GM12878 (cell line): ENCODE results near the gene BTNL9. TPM values are rescaled to one million over a fixed set of nuclear protein-coding genes. Genes with fewer than 3 reads are reported as not detected.

Experiments used
- ATAC-seq: fragments of 200-7000 bp; cut with Tn5 transposase; 3 replicates; pipeline ENCODE4 v1.9.1; 2020; ENCODE audit warnings: mild to moderate bottlenecking, moderate library complexity
- BruUV-seq: library from RNA; stranded (reverse); fragments of 400-500 nt; replicated peaks from 2 replicates; lab custom pipeline; 2021; lab: Mats Ljungman, UMichigan
- CTCF ChIA-PET: fragments of 300-600 bp; sonication (Branson Sonifier 250); formaldehyde crosslinking; extraction: SDS; loops from one replicate; lab custom pipeline; 2021; ENCODE audit warnings: inconsistent platforms; lab: Yijun Ruan, JAX
- POLR2A ChIA-PET: fragments of 350-600 bp; formaldehyde crosslinking; extraction: SDS; loops from one replicate; lab custom pipeline; 2021; ENCODE audit warnings: inconsistent platforms; lab: Charles Lee
- RAD21 ChIA-PET: fragments of 300-600 bp; sonication (Branson Sonifier 250); formaldehyde crosslinking; loops from one replicate; lab custom pipeline; 2023; ENCODE audit warnings: antibody characterized with exemption; ENCODE audit not compliant: unreplicated experiment; lab: Charles Lee
- SMC1A ChIA-PET: fragments of 300-600 bp; sonication (Branson Sonifier 250); formaldehyde crosslinking; loops from one replicate; lab custom pipeline; 2023; ENCODE audit not compliant: unreplicated experiment, uncharacterized antibody; lab: Charles Lee
- DNase-seq: peaks from one replicate; pipeline ENCODE4 v3.0.0-alpha.2; 2011; ENCODE audit warnings: low read depth, low spot score
- FAIRE-seq: peaks from 3 replicates; lab custom pipeline; 2011; peaks lifted over from hg19 to GRCh38; lab: Jason Lieb, UNC
- H2AFZ ChIP-seq: 2 replicates; pipeline ENCODE4 v1.6.0; 2011; ENCODE audit warnings: low read depth, low read length, control low read depth; ENCODE audit not compliant: control insufficient read depth
- H3K27ac ChIP-seq: 2 replicates; pipeline ENCODE4 v1.5.1; 2011; ENCODE audit warnings: control low read depth; ENCODE audit not compliant: control insufficient read depth, insufficient read depth
- H3K27me3 ChIP-seq, 2 experiments: replicated peaks in 1 of 2; 2 replicates each; pipeline versions ENCODE4 v1.6.0 to v1.6.1; 2011; ENCODE audit warnings: low read length in 1 of 2; ENCODE audit not compliant: control insufficient read depth in 2 of 2, insufficient read depth in 2 of 2
- H3K36me3 ChIP-seq, 2 experiments: 2 replicates each; pipeline ENCODE4 v1.5.1; 2011; ENCODE audit warnings: low read length in 1 of 2; ENCODE audit not compliant: control insufficient read depth in 2 of 2, insufficient read depth in 2 of 2
- H3K4me1 ChIP-seq: 2 replicates; pipeline ENCODE4 v1.6.1; 2011; ENCODE audit warnings: mild to moderate bottlenecking, low read length, moderate library complexity, mixed read lengths; ENCODE audit not compliant: control insufficient read depth, insufficient read depth
- H3K4me2 ChIP-seq: 2 replicates; pipeline ENCODE4 v1.6.0; 2011; ENCODE audit warnings: control low read depth; ENCODE audit not compliant: control insufficient read depth, insufficient read depth
- H3K4me3 ChIP-seq: fragments of 200-600 bp; sonication (generic); 2 replicates; pipeline ENCODE4 v1.5.1; 2016
- H3K79me2 ChIP-seq: 2 replicates; pipeline ENCODE4 v1.6.0; 2011; ENCODE audit warnings: low read length; ENCODE audit not compliant: control insufficient read depth, insufficient read depth
- H3K9ac ChIP-seq: 2 replicates; pipeline ENCODE4 v1.8.0; 2011; ENCODE audit warnings: low read length, control low read depth, mixed read lengths; ENCODE audit not compliant: control insufficient read depth, insufficient read depth
- H3K9me3 ChIP-seq: replicated peaks from 3 replicates; pipeline ENCODE4 v1.5.1; 2011; ENCODE audit warnings: mild to moderate bottlenecking, low read length; ENCODE audit not compliant: control insufficient read depth, insufficient read depth
- H4K20me1 ChIP-seq: 2 replicates; pipeline ENCODE4 v1.6.0; 2011; ENCODE audit not compliant: control insufficient read depth, insufficient read depth
- CREM ChIP-seq: IDR thresholded peaks from 2 replicates; pipeline ENCODE4 v1.6.1; 2014; ENCODE audit warnings: antibody characterized with exemption, low read depth
- EP300 ChIP-seq, 2 experiments: fragments of 150-350 bp in 1 of 2; IDR thresholded peaks; 2 replicates each; pipeline ENCODE4 v1.6.1; 2011 to 2012; ENCODE audit warnings: low read depth in 2 of 2, low read length in 2 of 2, borderline replicate concordance in 1 of 2, improper control_type of control experiment in 1 of 2, inconsistent platforms in 1 of 2; ENCODE audit not compliant: control insufficient read depth in 1 of 2
- FOXM1 ChIP-seq: IDR thresholded peaks from 2 replicates; pipeline ENCODE4 v1.6.1; 2012; ENCODE audit warnings: low read depth, mild to moderate bottlenecking, inconsistent platforms, low read length, moderate library complexity
- HDAC6 ChIP-seq: fragments of 200-600 bp; sonication (generic); IDR thresholded peaks from one replicate; pipeline ENCODE4 v1.8.0; 2017; ENCODE audit warnings: antibody characterized with exemption; ENCODE audit not compliant: unreplicated experiment
- IKZF2 ChIP-seq, 2 experiments: fragments of 450-650 bp; IDR thresholded peaks; 2 replicates each; pipeline ENCODE4 v1.6.1; 2017; ENCODE audit warnings: mild to moderate bottlenecking in 2 of 2, moderate library complexity in 2 of 2
- JUNB ChIP-seq: IDR thresholded peaks from 2 replicates; pipeline ENCODE4 v1.6.1; 2016; ENCODE audit warnings: antibody characterized with exemption, mild to moderate bottlenecking
- MEF2A ChIP-seq: IDR thresholded peaks from 2 replicates; pipeline ENCODE4 v1.6.1; 2011; ENCODE audit warnings: low read depth, mild to moderate bottlenecking, low read length, moderate library complexity; ENCODE audit not compliant: insufficient read depth
- NRF1 ChIP-seq: conservative IDR thresholded peaks from 2 replicates; pipeline ENCODE4 v1.6.1; 2011; ENCODE audit warnings: mild to moderate bottlenecking, low read depth, low read length, improper control_type of control experiment
- PAX5 ChIP-seq: IDR thresholded peaks from 2 replicates; pipeline ENCODE4 v1.6.1; 2011; ENCODE audit warnings: low read depth, low read length, borderline replicate concordance
- RUNX3 ChIP-seq: IDR thresholded peaks from 2 replicates; pipeline ENCODE4 v1.6.1; 2012; ENCODE audit warnings: low read length, inconsistent platforms
- STAT1 ChIP-seq: fragments of 450-650 bp; conservative IDR thresholded peaks from 2 replicates; pipeline ENCODE4 v1.6.1; 2014; ENCODE audit warnings: antibody characterized with exemption, mild to moderate bottlenecking
- TAF1 ChIP-seq: IDR thresholded peaks from 2 replicates; pipeline ENCODE4 v1.6.1; 2011; ENCODE audit warnings: mild to moderate bottlenecking, low read depth, low read length, borderline replicate concordance
- WGBS: methylation state at CpG from one replicate; pipeline ENCODE4 v1.1.6; 2016; ENCODE audit warnings: low lambda C conversion rate; ENCODE audit not compliant: insufficient replicate concordance, insufficient coverage; ENCODE audit errors: missing lambda C conversion rate; 5-methylcytosine and 5-hydroxymethylcytosine counted together
- in situ Hi-C: fragments of 300-500 bp; cut with MboI; formaldehyde crosslinking; loops from 9 replicates; pipeline ENCODE4 v1.14.3; 2018; ENCODE audit warnings: mixed read lengths
- intact Hi-C: fragments of 100-400 bp; cut with micrococcal nuclease; formaldehyde crosslinking; loops from one replicate; pipeline ENCODE4 v1.14.2; 2022; ENCODE audit not compliant: unreplicated experiment
- polyA plus RNA-seq, 11 experiments: library from polyadenylated mRNA; depleted of rRNA in 4 of 11; unstranded in 6 of 11; stranded (reverse) in 5 of 11; fragments of >200 nt; fragmentation: Nextera tagmentation in 4 of 11; fragmentation: Illumina TruSeq in 1 of 11; extraction: Ambion mirVana in 4 of 11; extraction: Trizol in 1 of 11; gene quantifications; 1 replicate in 1 of 11; 2 replicates in 10 of 11; pipeline versions ENCODE4 v1.2.1 to v1.2.3, GENCODE V29; 2011 to 2016; ENCODE audit warnings: inconsistent platforms in 2 of 11, missing spikeins in 2 of 11, low read depth in 1 of 11
- total RNA-seq, 4 experiments: library from RNA; depleted of rRNA in 3 of 4; stranded (reverse); fragments of >200 nt in 3 of 4; fragmentation: Illumina TruSeq in 1 of 4; extraction: Trizol in 1 of 4; gene quantifications; 2 replicates each; pipeline versions ENCODE4 v1.2.1 to v1.2.3, GENCODE V29; 2013 to 2021
- TF ChIP-seq, protein P1 (sequence below): fragments of 450-650 bp; IDR thresholded peaks from 2 replicates; pipeline ENCODE4 v1.6.1; 2018; ENCODE audit warnings: mild to moderate bottlenecking, low read depth, moderate library complexity; ENCODE audit not compliant: partially characterized antibody
- TF ChIP-seq, protein P2 (sequence below): fragments of 450-650 bp; IDR thresholded peaks from 2 replicates; pipeline ENCODE4 v1.6.1; 2017; ENCODE audit warnings: antibody characterized with exemption, mild to moderate bottlenecking, moderate library complexity

Gene BTNL9
- total and polyA plus RNA-seq, 10 of the 15 experiments (the other 5 are each of a cell fraction or from before 2014, with no cell fraction given), result 0.01 to 16.5 (median 0.06) TPM; not detected in 5

DNA sequence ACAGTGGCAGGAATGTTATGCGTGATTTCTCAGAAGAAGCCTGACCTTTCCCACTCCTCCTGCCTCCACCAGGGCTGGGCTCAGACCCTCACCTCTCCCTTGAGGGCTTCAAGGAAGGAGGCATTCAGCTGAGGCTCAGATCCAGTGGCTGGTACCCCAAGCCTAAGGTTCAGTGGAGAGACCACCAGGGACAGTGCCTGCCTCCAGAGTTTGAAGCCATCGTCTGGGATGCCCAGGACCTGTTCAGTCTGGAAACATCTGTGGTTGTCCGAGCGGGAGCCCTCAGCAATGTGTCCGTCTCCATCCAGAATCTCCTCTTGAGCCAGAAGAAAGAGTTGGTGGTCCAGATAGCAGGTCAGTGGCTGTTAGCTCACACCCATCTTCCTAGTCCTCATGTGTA is 9.9 kb downstream of the BTNL9 start:
- SMC1A ChIA-PET, result interaction anchor here (1.5 kb wide), 1 partner anchor 75 kb away, joined by 4 read pairs; no protein-coding TSS in a partner anchor
- no peak for TF ChIP-seq EP300 (IDR thresholded peaks at IDR 0.05; ENCODE audit: borderline replicate concordance in 1 of 2, control insufficient read depth in 1 of 2, low read depth in 2 of 2, low read length in 2 of 2)
- no peak for TF ChIP-seq STAT1
- no peak for TF ChIP-seq JUNB
- TF ChIP-seq NRF1, result no peak
- TF ChIP-seq TAF1, result no peak
- TF ChIP-seq MEF2A, result no peak
- no peak for TF ChIP-seq RUNX3
- no peak for TF ChIP-seq FOXM1
- TF ChIP-seq HDAC6, result no peak
- TF ChIP-seq IKZF2 (IDR thresholded peaks at IDR 0.05), result no peak
- TF ChIP-seq, protein P1, sequence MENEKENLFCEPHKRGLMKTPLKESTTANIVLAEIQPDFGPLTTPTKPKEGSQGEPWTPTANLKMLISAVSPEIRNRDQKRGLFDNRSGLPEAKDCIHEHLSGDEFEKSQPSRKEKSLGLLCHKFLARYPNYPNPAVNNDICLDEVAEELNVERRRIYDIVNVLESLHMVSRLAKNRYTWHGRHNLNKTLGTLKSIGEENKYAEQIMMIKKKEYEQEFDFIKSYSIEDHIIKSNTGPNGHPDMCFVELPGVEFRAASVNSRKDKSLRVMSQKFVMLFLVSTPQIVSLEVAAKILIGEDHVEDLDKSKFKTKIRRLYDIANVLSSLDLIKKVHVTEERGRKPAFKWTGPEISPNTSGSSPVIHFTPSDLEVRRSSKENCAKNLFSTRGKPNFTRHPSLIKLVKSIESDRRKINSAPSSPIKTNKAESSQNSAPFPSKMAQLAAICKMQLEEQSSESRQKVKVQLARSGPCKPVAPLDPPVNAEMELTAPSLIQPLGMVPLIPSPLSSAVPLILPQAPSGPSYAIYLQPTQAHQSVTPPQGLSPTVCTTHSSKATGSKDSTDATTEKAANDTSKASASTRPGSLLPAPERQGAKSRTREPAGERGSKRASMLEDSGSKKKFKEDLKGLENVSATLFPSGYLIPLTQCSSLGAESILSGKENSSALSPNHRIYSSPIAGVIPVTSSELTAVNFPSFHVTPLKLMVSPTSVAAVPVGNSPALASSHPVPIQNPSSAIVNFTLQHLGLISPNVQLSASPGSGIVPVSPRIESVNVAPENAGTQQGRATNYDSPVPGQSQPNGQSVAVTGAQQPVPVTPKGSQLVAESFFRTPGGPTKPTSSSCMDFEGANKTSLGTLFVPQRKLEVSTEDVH, result no peak
- no peak for TF ChIP-seq PAX5
- no peak for TF ChIP-seq CREM
- TF ChIP-seq, protein P2, sequence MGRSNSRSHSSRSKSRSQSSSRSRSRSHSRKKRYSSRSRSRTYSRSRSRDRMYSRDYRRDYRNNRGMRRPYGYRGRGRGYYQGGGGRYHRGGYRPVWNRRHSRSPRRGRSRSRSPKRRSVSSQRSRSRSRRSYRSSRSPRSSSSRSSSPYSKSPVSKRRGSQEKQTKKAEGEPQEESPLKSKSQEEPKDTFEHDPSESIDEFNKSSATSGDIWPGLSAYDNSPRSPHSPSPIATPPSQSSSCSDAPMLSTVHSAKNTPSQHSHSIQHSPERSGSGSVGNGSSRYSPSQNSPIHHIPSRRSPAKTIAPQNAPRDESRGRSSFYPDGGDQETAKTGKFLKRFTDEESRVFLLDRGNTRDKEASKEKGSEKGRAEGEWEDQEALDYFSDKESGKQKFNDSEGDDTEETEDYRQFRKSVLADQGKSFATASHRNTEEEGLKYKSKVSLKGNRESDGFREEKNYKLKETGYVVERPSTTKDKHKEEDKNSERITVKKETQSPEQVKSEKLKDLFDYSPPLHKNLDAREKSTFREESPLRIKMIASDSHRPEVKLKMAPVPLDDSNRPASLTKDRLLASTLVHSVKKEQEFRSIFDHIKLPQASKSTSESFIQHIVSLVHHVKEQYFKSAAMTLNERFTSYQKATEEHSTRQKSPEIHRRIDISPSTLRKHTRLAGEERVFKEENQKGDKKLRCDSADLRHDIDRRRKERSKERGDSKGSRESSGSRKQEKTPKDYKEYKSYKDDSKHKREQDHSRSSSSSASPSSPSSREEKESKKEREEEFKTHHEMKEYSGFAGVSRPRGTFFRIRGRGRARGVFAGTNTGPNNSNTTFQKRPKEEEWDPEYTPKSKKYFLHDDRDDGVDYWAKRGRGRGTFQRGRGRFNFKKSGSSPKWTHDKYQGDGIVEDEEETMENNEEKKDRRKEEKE, result no peak
- Histone ChIP-seq H3K4me3 (no peak overlapping the region), H3K4me2 (no peak overlapping the region), H3K4me1 (peaks cover 12% of the 10 kb centered on the region), H3K27me3 (peaks cover 5 to 7% of the 10 kb centered on the region in 2 experiments), H3K27ac (no peak overlapping the region), H3K79me2 (no peaks in the 10 kb centered on the region), H4K20me1 (no peaks in the 10 kb centered on the region), H3K9ac (no peak overlapping the region), H3K9me3 (no peaks in the 10 kb centered on the region; the same call in 2 of the 3 replicates), H3K36me3 (no peaks in the 10 kb centered on the region), H2AFZ (no peak overlapping the region)
- BruUV-seq, result no TSS peak
- WGBS, result 87% methylated on average over 5 of the region's 5 CpGs
- in situ Hi-C loops, result no loop called here
- DNase-seq (no peak), FAIRE-seq (no peak), ATAC-seq (no peak)
- intact Hi-C loops, result loop anchor here (5.0 to 10.0 kb wide), 2 partner anchors 105 to 183 kb away; no protein-coding TSS in a partner anchor
- CTCF ChIA-PET, result interaction anchor here (1.2 kb wide), 2 partner anchors 21 to 180 kb away, joined by 3 to 4 read pairs; no protein-coding TSS in a partner anchor
- POLR2A ChIA-PET, result no interaction called here
- RAD21 ChIA-PET, result interaction anchor here (1.4 kb wide), 1 partner anchor 92 kb away, joined by 6 read pairs; no protein-coding TSS in a partner anchor
